GM18498 (cell line): ENCODE measurements around the gene MINDY2.
"Not testable (repeated sequence)": the region's sequence is repeated elsewhere in the genome, so short reads cannot be mapped to it uniquely, and the experiment has no call there.

Experiments
- ATAC-seq: cut with Tn5 transposase; IDR thresholded peaks from one replicate; pipeline ENCODE4 v1.9.1; 2021; ENCODE audit warnings: mild to moderate bottlenecking, moderate library complexity; ENCODE audit not compliant: unreplicated experiment

Gene MINDY2

DNA sequence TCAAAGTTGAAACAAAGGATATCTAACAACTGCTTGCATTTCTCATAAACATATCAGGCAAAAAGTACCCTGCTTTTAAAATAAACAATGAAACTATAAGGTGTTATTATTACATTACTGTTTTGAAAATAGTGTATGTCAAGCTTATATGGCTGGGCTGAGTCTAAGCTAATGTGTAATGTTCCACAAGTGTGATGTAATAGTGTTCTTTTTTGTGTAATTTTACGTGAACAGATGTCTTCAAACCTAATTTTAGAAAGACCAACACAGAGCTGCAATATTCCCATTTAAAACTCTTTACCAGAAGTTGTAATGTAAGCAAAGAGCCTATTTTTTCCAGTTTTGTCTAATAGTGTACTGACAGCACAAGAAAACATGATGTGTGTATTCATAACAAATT lies 34.0 kb downstream of the MINDY2 start:
- no peak for ATAC-seq

GRCh38 chr15:58823267-58823666 lies 52.2 kb downstream of the MINDY2 start:
- not testable (repeated sequence) for ATAC-seq

DNA sequence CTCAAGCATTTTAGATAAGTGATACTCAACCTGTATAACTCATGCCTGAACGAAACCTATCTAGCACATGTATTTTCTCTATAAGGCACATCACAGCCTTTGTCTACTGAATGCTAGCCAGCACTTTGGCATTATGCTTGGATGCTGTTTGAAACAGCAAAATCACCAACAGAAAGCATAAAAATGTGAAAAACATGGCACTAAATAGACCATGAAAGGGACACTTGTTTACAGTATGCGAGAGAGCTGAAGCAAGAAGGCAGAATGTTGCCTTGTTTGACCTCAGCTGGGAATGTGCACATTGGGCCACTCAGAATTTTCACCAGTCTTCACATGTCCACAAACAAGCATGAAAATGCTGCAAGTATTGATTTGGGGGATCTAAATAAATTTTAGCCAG lies 59.5 kb downstream of the MINDY2 start:
- no peak for ATAC-seq

GRCh38 chr15:58833681-58834426 lies 62.8 kb downstream of the MINDY2 start:
- not testable (repeated sequence) for ATAC-seq

GRCh38 chr15:58839485-58839884 lies 68.4 kb downstream of the MINDY2 start:
- peak; percentile 52 for ATAC-seq

DNA sequence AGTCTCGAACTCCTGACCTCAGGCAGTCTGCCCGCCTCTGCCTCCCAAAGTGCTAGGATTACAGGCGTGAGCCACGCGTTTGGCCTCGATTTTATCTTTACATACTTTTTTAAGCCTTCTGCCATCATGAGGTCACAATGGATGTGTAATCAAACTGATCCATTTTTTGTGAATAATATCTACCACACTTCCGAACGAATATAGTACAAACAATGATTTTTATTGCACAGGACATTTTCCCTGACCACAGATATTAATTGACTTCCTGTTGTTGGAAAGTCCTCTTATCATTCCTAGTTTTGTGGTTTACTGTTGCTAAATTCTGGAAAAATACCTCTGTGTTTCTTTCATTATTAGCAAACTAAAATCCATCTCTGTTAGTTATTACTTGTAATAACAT lies 68.9 kb downstream of the MINDY2 start:
- ATAC-seq, result no peak

DNA sequence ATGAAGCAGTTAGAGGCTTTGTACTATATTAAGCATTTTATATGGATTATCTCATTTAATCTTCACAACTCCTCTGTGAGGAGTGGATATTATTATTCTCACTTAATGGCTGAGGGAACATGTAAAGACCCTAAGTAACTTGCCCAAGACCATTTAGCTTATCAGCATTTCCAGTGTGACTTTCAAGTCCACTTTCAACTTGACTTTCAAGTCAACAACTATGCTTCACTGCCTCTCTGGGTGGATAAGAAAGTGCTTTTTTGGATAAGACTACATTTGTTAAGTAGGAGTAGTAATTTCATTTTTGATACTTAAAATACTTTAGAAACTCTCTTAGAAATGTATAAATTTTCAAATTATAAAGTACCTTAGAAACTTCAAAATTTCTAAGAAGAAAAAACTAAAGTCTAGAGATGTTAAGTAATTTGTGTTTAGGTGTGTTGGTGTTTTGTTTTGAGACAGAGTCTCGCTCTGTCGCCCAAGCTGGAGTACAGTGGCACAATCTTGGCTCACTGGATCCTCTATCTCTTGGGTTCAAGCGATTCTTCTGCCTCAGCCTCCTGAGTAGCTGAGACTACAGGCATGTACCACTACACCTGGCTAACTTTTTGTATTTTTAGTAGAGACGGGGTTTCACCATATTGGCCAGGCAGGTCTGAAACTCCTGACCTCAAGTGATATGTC lies 71.8 kb downstream of the MINDY2 start:
- ATAC-seq, result no peak

DNA sequence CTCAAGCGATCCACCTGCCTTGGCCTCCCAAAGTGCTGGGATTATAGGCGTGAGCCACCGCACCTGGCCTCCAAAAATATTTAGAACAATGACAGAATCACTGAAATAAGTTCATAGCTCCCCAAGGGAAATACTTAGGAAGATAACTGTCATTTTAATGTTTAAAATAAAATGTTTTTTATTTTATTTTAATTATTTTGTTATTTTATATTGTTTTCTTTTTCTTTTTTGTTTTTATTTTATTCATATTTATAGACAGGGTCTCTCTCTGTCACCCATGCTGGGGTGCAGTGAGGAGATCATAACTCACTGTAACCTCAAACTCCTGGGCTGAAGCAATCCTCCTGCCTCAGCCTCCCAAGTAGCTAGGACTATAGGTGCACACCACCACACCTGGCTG lies 80.1 kb downstream of the MINDY2 start:
- not testable (repeated sequence) for ATAC-seq

DNA sequence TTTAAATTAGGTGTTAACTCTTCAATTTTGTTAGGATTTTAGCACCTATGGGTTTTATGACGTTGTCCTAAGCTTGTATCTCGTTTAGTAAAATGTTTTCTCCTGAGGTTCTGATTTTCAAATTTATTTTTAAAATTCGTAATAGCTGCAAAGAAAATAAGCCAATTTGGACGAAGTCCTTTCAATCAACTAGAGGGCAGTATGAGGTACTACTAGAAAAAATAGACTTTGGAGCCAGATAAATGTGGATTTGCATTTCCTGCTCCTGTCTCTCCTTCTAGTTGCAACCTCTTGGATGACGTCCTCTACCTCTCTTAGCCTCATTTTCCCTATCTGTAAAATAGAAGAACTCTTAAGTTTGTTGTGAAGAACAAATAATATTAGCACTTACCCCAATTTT lies 81.2 kb downstream of the MINDY2 start:
- ATAC-seq, result no peak

DNA sequence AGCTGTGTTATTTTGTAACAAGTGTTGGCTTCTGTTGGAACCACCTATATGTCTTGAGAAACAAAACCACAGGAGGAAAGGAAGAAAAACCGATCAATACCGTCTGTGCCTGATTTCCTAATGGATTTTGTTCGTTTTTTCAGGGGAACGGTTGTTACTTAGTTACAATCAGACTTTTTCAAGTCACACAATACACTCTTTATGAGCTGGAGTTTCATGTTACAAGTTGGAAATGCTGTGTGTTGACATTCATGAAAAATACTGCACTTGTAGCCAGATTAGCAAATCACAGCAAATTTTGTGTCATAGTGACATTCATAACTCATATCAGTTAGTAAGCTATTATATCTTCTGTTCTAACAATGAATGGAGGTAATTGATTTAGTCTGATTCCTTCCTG lies 83.5 kb downstream of the MINDY2 start:
- ATAC-seq, result no peak

GRCh38 chr15:58856086-58856485 lies 85.0 kb downstream of the MINDY2 start:
- ATAC-seq, result no peak

DNA sequence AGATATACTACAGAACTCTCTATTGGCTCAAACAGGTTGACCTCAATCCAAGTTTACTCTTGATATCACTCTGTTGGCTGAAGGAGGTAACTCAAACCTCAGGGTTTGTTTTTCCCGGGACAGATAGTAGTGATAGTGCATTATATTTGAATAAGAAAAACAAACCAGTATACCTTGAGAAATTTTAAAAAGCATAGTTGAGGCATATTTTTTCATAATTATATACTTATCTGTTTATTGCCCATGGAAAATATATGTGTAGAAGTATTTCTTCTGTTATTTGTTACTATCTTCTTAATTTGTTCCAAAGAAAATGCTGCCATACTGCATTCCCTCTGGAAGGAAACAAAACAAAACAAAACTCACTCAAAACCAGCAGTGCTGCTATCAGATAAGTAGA lies 85.5 kb downstream of the MINDY2 start:
- ATAC-seq, result not testable (repeated sequence)

DNA sequence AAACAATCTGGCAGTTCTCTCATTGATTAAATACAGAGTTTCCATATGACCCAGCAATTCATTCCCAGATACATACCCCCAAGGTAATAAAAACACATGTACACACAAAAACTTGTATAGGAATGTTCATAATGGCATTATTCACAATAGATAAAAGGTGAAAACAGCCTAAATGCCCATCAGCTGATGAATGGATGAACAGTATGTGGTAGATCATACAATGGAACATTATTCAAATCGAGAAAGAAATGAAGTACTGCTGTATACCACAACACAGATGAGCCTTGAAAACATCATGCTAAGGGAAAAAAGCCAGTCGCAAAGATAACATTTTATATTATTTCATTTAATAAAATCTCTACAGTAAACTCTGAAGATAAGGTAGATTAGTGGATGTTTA lies 91.2 kb downstream of the MINDY2 start:
- ATAC-seq, result no peak

GRCh38 chr15:58864602-58865424 lies 93.7 kb downstream of the MINDY2 start:
- no peak for ATAC-seq

DNA sequence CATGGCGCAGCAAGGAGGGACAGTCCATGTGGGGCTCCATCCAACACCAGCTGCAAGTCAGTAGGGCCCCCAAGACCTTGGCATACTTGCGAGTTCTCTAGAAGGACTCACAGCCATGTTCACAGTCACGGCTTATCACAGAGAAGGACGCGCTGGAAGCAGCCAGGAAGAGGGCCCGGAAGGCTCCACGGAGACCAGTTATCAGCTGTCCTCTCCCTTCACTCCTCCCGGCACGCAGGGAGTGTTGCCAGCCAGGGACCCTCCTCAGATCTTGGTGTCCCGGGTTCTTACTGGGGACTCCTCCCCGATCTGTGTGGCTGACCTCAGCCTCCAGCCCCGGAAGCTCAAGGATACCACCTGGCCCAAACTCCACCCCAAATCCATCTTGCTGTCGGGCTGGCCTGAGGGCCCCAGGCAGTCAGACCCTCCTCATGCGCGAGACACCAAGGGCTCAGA lies 94.4 kb downstream of the MINDY2 start:
- ATAC-seq, result no peak

DNA sequence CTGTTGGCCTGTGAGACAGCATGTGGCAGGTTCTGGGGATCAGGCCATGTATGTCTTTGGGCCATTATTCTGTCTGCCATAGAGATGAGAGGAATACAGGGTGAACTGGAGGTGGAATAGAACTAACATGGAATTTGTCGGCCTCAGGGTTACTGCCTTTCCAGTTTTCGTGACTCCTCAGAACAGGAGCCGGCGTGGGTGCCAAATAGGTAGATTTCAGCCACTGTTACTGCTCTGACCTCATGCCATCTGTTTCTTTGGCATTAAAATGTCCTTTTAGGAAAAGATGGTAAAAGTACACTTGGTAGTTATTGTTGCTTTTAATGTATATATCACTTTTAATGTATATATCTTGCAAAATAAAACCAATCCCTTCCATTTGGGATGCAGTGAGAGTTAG lies 96.8 kb downstream of the MINDY2 start:
- no peak for ATAC-seq

GRCh38 chr15:58870451-58870850 lies 99.3 kb downstream of the MINDY2 start:
- no peak for ATAC-seq

GRCh38 chr15:58873267-58873666 lies 102.2 kb downstream of the MINDY2 start:
- no peak for ATAC-seq

GRCh38 chr15:58875343-58875742 lies 104.2 kb downstream of the MINDY2 start:
- ATAC-seq, result no peak

GRCh38 chr15:58876306-58877106 lies 105.4 kb downstream of the MINDY2 start:
- ATAC-seq, result no peak
